Cardiac fibroblast (primary cell): Measurements from ENCODE around the gene LCE6A.
A peak's percentile ranks its signal among the peaks of the same experiment; 100 is the strongest.

Experiments
- DNase-seq, 2 donors: peaks; one replicate each; pipeline versions ENCODE4 v3.0.0 to v3.0.0-alpha.2; 2010; ENCODE audit warnings: low read depth in 2 of 2
- H3K4me3 ChIP-seq, 2 donors: replicated peaks in 1 of 2; 1 replicate in 1 of 2; 2 replicates in 1 of 2; pipeline ENCODE4 v1.5.1; 2011; ENCODE audit warnings: low read depth in 2 of 2, low read length in 2 of 2, mild to moderate bottlenecking in 2 of 2, moderate library complexity in 1 of 2
- TF ChIP-seq, protein P1 (sequence below): IDR thresholded peaks from one replicate; pipeline ENCODE4 v1.5.1; 2011; ENCODE audit warnings: low read depth, mild to moderate bottlenecking, low read length, inconsistent platforms

LCE6A gene

DNA sequence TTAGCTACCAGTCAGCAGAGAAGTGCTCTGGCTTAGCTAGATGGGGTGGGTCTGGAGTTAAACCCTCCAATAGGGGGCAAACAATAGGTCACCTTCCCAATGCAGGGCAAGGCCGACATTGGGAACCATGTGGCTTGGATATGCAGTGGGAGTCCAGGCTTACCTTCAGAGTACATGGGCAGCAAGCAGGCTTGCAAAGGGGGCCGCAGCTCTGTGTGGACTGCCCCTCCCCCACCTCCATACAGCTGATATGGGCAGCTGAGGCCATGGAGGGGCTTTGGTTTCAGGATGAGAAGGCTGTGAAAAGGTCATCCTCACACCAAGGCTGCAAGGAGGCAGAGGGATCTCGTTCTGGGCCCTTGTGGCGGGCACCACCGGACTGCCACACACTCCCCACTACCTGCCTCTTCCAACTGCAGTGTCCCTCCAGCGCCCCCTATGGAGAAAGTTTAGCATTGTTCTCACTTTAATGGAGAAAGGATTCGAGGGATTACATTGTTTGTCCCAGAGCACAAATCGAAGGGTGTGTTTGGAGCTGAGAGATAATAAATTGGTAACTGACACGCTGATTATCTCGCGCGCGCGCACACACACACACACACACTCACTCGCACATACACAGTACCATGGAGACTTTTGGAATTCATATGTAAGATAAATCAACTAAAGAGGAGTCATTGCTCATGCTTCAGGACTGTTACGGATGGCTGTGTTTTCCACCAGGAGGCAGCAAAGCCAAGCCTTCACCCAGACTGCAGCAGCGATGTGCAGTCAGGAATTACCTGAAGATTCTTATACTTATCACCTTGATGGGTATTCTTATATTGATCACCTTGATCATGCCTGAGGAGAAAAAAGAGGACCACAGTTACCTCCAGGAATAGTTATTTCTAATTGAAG is 28.4 kb downstream of the LCE6A start:
- peak in 1 of 2 donors; percentile 6 for DNase-seq
- TF ChIP-seq, protein P1, sequence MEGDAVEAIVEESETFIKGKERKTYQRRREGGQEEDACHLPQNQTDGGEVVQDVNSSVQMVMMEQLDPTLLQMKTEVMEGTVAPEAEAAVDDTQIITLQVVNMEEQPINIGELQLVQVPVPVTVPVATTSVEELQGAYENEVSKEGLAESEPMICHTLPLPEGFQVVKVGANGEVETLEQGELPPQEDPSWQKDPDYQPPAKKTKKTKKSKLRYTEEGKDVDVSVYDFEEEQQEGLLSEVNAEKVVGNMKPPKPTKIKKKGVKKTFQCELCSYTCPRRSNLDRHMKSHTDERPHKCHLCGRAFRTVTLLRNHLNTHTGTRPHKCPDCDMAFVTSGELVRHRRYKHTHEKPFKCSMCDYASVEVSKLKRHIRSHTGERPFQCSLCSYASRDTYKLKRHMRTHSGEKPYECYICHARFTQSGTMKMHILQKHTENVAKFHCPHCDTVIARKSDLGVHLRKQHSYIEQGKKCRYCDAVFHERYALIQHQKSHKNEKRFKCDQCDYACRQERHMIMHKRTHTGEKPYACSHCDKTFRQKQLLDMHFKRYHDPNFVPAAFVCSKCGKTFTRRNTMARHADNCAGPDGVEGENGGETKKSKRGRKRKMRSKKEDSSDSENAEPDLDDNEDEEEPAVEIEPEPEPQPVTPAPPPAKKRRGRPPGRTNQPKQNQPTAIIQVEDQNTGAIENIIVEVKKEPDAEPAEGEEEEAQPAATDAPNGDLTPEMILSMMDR = peak; percentile 4
- H3K4me3 ChIP-seq = no peak overlapping the region

DNA sequence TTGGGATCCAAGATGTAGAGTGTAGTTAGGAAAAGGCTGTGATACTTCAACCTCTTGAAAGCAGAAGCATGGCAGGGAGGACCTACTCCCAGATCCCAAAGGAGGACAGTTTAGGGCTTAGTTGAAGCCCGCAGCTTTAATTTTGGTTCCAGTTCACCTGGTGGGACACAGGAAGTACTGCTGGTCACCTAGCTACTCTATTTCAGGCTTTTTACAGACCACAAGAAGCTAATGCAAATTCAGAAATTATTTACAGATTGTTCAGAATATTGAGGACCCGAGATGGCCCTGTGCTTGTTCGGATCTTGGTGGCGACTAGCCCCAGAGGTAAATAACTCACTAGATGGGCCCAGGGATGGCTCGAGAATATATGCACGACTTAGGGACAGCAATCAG is 29.1 kb downstream of the LCE6A start:
- H3K4me3 ChIP-seq = no peak overlapping the region
- no peak for DNase-seq
- TF ChIP-seq, protein P1 = no peak

DNA sequence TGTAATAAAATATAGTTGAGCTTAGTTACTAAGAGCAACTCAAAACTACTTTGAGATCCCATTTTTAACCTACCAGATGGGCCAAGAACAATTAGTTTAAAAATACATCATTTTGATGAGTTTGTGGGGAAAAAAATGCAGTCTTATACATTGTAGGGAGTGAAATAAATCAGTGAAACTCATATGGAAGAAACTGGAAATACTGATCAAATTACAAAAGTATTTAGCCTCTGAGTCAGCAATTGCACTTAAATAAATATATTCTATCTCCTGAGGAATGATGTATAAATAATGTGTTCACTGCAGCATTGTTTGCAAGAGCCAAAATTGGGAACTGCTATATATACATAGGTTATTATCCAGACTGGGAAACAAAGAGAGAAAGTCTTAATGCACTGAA is 30.8 kb downstream of the LCE6A start:
- no peak overlapping the region for H3K4me3 ChIP-seq
- TF ChIP-seq, protein P1 = no peak
- DNase-seq = no peak

DNA sequence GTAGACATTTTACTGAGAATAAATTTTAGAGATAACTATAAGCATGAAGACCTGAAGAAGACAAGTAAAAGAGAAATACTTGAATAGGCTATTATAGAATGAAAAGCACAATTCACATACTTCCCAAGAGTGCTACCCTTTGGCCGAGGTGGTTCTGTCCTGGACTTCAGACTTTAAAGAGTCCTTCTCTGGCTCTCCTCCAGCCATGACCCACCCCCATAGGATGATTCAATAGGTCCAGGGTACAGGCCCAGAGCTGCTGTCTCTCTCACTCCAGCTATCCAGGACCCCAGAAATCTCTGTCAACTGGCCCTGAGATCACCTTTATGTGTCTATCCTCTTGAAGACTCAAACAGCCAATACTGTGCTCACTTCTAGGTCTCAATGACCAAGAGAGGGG is 34.2 kb downstream of the LCE6A start:
- H3K4me3 ChIP-seq = no peak overlapping the region
- TF ChIP-seq, protein P1 = no peak
- no peak for DNase-seq

DNA sequence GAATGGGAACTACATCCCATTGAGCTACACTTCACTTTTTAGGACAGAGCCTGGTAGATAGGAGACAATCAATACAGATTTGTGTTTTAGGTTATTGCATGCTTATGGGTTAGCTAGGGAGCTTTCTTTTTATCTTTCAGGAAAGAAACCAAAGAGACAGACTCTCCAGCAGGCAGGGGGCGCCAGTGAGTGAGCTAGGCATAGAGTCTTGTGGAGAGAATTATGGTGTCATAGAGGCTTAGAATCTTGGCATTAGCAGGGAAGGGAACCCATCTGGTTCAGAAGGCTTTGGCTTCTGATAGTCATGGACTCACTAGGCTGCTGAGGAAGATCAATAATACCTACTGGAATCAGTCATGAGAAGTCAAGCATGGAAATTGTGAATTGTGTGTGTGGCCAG is 35.4 kb downstream of the LCE6A start, which contains the start of gene SMCP:
Gene SMCP (plus strand): TSS at position 281 of the 400 bp plus-strand sequence. CDS start 6,101 bp downstream, outside the sequence.
- no peak for DNase-seq
- no peak within 1 kb of the TSS for H3K4me3 ChIP-seq
- TF ChIP-seq, protein P1 = no peak

DNA sequence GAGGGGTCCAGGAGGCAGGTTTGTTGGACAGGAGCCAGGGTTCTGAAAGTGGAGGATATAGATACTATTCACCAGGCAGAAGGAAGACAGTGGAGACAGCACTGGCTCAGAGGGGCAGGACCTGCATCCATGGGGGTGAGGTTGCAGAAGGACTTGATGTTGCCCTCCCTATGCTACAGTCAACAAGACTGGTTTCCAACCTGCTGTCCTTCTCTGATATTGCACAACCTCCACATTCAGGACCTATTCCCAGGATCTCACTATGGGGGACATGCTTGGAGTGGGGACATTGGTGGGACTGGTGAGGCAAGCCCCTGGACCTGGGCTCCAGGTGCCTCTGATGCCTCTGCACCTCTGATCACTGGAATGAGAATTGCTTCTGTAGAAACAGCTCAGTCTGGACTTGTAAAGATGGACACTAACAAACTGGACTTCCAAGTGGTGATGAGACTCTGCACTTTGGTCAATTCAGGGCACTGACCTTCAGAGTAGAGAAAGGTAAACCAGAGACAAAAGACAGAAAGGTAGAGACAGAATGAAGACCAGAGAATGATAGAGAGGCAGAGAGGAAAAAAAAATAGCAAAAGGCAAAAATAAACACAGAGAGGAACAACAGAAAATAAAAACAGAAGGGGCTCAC is 37.0 kb downstream of the LCE6A start:
- no peak for DNase-seq
- TF ChIP-seq, protein P1 = no peak
- H3K4me3 ChIP-seq = no peak overlapping the region
